ENCODE results near the gene VEPH1. TPM values are rescaled to one million over a fixed set of nuclear protein-coding genes. Genes with fewer than 3 reads are reported as not detected.

Gene VEPH1
- total RNA-seq, 1 donor: 23.2 TPM

GRCh38 chr3:157237886-157238285 is 265.3 kb downstream of the VEPH1 start:
- DNase-seq (ENCODE audit: insufficient read length, low spot score, missing footprints): no peak
- H3K4me2 ChIP-seq (ENCODE audit: insufficient read depth, low read length): no peak overlapping the region
- no peak for TF ChIP-seq CTCF (IDR thresholded peaks at IDR 0.05; ENCODE audit: extremely low read depth, low read depth, low read length)
- peaks cover 30% of the 10 kb centered on the region for H3K4me1 ChIP-seq (ENCODE audit: insufficient read depth, low read length)
- no peaks in the 10 kb centered on the region for H3K36me3 ChIP-seq (ENCODE audit: insufficient read depth, low read length)
- no peak overlapping the region for H2AFZ ChIP-seq (ENCODE audit: low read length)
- no peak overlapping the region for H3K27ac ChIP-seq (ENCODE audit: low read depth, low read length)
- no peaks in the 10 kb centered on the region for H3K79me2 ChIP-seq (ENCODE audit: insufficient read depth, low read length)
- H3K27me3 ChIP-seq (ENCODE audit: insufficient read depth, low read length): no peaks in the 10 kb centered on the region
- H3K4me3 ChIP-seq (ENCODE audit: insufficient read depth, low read length): no peak overlapping the region
- H4K20me1 ChIP-seq (ENCODE audit: insufficient read depth, low read length): no peaks in the 10 kb centered on the region
- H3K9me3 ChIP-seq (ENCODE audit: low read depth, low read length): no peaks in the 10 kb centered on the region

GRCh38 chr3:157235291-157235690 is 267.9 kb downstream of the VEPH1 start:
- no peak for TF ChIP-seq CTCF (IDR thresholded peaks at IDR 0.05; ENCODE audit: extremely low read depth, low read depth, low read length)
- Histone ChIP-seq H3K4me2 (ENCODE audit: insufficient read depth, low read length) (no peak overlapping the region), H3K9me3 (ENCODE audit: low read depth, low read length) (no peaks in the 10 kb centered on the region), H4K20me1 (ENCODE audit: insufficient read depth, low read length) (no peaks in the 10 kb centered on the region), H2AFZ (ENCODE audit: low read length) (no peak overlapping the region), H3K27me3 (ENCODE audit: insufficient read depth, low read length) (no peaks in the 10 kb centered on the region), H3K4me3 (ENCODE audit: insufficient read depth, low read length) (no peak overlapping the region), H3K4me1 (ENCODE audit: insufficient read depth, low read length) (peaks cover 37% of the 10 kb centered on the region), H3K79me2 (ENCODE audit: insufficient read depth, low read length) (no peaks in the 10 kb centered on the region), H3K36me3 (ENCODE audit: insufficient read depth, low read length) (no peaks in the 10 kb centered on the region), H3K27ac (ENCODE audit: low read depth, low read length) (no peak overlapping the region)
- DNase-seq (ENCODE audit: insufficient read length, low spot score, missing footprints): no peak

GRCh38 chr3:157233923-157234322 is 269.3 kb downstream of the VEPH1 start:
- H3K4me3 ChIP-seq (ENCODE audit: insufficient read depth, low read length): no peak overlapping the region
- DNase-seq (ENCODE audit: insufficient read length, low spot score, missing footprints): no peak
- no peak overlapping the region for H3K4me2 ChIP-seq (ENCODE audit: insufficient read depth, low read length)
- no peaks in the 10 kb centered on the region for H3K27me3 ChIP-seq (ENCODE audit: insufficient read depth, low read length)
- no peak for TF ChIP-seq CTCF (IDR thresholded peaks at IDR 0.05; ENCODE audit: extremely low read depth, low read depth, low read length)
- peaks cover 25% of the 10 kb centered on the region for H3K4me1 ChIP-seq (ENCODE audit: insufficient read depth, low read length)
- no peaks in the 10 kb centered on the region for H3K9me3 ChIP-seq (ENCODE audit: low read depth, low read length)
- H3K79me2 ChIP-seq (ENCODE audit: insufficient read depth, low read length): no peaks in the 10 kb centered on the region
- H2AFZ ChIP-seq (ENCODE audit: low read length): no peak overlapping the region
- no peaks in the 10 kb centered on the region for H3K36me3 ChIP-seq (ENCODE audit: insufficient read depth, low read length)
- H4K20me1 ChIP-seq (ENCODE audit: insufficient read depth, low read length): no peaks in the 10 kb centered on the region
- no peak overlapping the region for H3K27ac ChIP-seq (ENCODE audit: low read depth, low read length)

GRCh38 chr3:157232141-157232540 is 271.1 kb downstream of the VEPH1 start:
- no peaks in the 10 kb centered on the region for H3K79me2 ChIP-seq (ENCODE audit: insufficient read depth, low read length)
- H2AFZ ChIP-seq (ENCODE audit: low read length): no peak overlapping the region
- no peaks in the 10 kb centered on the region for H3K27me3 ChIP-seq (ENCODE audit: insufficient read depth, low read length)
- no peaks in the 10 kb centered on the region for H3K36me3 ChIP-seq (ENCODE audit: insufficient read depth, low read length)
- TF ChIP-seq CTCF (IDR thresholded peaks at IDR 0.05; ENCODE audit: extremely low read depth, low read depth, low read length): no peak
- H4K20me1 ChIP-seq (ENCODE audit: insufficient read depth, low read length): no peaks in the 10 kb centered on the region
- no peak overlapping the region for H3K4me3 ChIP-seq (ENCODE audit: insufficient read depth, low read length)
- peak overlapping the region; percentile 12 for H3K4me2 ChIP-seq (ENCODE audit: insufficient read depth, low read length)
- peak overlapping the region; percentile 79 for H3K27ac ChIP-seq (ENCODE audit: low read depth, low read length)
- no peaks in the 10 kb centered on the region for H3K9me3 ChIP-seq (ENCODE audit: low read depth, low read length)
- DNase-seq (ENCODE audit: insufficient read length, low spot score, missing footprints): no peak
- H3K4me1 ChIP-seq (ENCODE audit: insufficient read depth, low read length): peaks cover 18% of the 10 kb centered on the region
